ENCODE measurements around the gene CD2AP.
"Not testable (repeated sequence)": the region's sequence is repeated elsewhere in the genome, so short reads cannot be mapped to it uniquely, and the experiment has no call there.

The CD2AP gene

GRCh38 chr6:47502920-47503319 is 25.3 kb downstream of the CD2AP start:
- DNase-seq = no peak

DNA sequence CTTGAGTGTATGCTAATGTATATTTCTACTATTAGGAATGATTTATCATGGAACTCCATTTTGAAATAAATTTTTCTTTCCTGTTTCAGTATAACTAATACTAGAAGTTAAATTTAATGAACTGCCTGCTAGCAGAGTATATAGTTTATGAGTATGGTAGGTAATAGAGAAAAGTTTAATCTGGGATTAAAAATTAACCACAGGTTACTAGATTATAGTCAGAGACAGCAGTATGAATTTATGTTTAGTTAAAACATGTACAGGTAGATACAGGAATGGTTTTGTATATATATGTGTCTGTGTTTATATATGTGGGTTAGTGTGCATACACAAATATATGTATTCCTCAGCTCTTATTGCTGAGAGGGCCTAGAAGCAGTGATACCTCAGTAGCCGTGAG is 32.3 kb downstream of the CD2AP start:
- DNase-seq = no peak

- no peak for DNase-seq
Measured at GRCh38 chr6:47512872-47513271, 35.3 kb downstream of the CD2AP start.

GRCh38 chr6:47519279-47519678 is 41.7 kb downstream of the CD2AP start:
- DNase-seq = no peak

DNA sequence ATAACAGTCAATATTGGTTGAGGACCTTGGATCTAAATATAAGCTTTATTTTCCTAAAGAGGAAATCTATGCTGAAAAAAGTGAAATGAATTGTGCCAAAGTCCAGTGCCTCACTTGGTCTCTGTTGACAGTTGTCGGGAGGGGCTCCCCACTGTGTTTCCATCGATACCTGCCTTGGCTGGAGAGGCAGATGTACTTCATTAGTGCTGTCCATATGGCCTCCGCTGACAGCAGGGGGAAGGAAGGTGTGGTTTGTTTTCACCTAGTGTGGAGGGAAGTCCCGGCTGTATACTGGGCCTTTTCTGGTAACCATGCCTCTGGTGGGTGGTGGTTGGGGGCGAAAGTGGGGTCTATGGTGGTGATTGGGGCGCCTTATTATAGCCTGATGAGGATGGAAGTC is 42.7 kb downstream of the CD2AP start:
- no peak for DNase-seq

- no peak for DNase-seq
Measured at GRCh38 chr6:47521961-47522360, 44.4 kb downstream of the CD2AP start.

DNA sequence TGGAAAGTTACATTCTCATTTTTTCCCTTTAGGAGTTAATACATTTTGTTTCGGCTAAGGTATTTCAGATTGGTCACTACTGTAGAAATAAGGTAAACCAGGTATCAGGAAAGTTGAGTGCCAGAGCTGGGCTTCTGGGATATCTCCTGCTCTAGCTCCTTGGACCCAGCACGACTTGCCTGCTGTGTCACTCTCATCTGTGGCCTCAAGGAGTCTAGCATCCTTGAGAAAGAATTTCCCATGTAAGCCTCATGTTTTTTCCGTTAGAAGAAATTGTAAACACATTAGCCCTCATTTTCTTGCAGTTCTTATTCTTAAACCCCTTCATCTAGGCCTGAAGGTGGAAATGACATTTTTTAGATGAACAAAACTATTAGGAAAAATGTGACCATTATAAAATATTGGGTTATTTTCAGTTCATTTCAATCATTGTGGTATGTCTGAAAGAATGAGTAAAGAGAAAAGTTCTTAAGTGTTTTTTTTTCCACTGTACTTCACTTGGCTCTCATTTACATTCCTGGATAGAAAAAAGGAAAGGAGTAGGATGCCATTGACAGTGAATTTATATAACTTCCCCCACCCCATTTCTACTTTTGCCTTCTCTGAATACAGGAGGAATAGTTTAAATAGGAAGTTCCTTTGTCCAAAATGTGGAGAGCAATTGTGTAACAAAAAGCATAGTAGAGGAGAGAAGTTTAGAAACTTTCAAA is 46.7 kb downstream of the CD2AP start:
- peak; percentile 4 for DNase-seq

DNA sequence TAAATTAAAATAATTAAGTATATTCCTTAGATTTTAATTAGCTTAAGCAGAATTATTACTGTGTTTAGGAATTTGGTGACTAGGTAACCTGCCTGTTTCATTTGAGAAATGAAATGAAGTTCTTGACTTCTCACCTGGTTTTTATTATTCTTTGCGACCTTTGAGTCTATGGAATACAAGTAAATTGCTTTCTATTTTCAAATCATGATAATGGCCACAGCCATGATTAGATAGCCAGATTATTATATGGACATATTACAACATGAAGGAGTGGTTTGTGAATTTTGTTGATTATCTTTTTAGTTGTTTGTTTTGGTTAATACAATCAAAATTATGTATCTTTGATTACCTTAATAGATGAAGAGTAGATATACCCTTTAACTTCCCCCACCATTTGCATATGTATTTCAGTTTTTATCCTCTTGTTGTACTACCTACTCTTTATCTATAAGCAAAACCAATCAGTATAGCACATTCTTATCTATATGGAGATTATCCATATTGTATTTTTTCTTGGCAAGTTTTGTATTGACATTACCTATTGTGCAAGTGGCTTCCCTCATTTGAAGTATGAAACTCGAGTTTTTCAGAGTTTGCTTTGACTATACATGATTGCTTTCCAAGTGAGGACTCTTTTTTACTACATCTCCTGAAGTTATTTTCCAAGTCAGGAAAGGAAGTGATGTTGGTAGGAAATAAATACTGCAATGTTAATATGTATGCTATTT is 47.9 kb downstream of the CD2AP start:
- DNase-seq = no peak

GRCh38 chr6:47527274-47527673 is 49.7 kb downstream of the CD2AP start:
- DNase-seq = no peak

- DNase-seq = no peak
Measured at GRCh38 chr6:47529734-47530133, 52.1 kb downstream of the CD2AP start.

DNA sequence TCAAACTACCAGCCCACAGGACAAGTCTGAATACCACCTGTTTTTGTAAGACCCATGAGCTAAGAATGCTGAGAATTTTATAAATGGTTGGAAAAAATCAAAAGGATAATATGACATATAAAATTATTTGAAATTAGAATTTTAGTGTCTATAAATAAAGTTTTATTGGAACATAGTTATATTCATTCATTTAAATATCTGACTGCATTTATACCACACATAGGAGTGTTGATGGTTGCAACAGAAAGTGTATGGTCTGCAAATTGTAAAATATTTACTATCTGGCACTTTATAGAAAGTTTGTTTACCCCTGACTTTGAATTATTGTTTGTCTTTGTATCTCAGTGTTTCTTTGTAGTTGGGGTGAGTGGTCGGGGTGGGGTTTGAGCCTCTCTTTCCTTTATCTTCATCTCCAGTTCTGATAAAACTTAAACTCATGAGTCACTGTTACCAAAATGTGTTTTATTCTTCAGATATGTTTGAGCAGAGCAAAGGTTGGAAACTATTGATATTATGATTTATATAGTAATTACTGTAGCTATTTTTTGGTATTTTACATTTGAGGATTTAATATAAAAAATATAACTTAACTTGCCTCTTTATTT is 55.5 kb downstream of the CD2AP start:
- DNase-seq = no peak

DNA sequence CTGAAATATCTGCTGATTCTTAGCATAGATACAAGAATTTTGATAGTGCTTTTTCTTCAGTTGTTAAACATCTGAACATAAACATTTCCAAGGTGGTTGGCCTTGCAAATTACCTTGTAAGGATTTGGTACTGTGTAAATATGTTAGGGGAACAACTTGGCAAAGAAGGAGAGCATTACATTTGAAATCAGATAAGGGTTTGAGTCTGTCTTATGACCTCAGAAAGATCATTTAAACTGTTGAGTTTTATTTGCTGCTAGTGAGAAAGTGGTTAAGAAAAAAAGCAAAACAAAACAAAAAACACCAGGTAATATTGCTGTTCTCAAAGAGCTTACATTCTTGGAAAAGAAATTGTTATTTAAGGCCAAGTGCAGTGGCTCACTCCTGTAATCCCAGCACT is 56.5 kb downstream of the CD2AP start:
- no peak for DNase-seq

- no peak for DNase-seq
Measured at GRCh38 chr6:47535316-47536225, 58.0 kb downstream of the CD2AP start.

DNA sequence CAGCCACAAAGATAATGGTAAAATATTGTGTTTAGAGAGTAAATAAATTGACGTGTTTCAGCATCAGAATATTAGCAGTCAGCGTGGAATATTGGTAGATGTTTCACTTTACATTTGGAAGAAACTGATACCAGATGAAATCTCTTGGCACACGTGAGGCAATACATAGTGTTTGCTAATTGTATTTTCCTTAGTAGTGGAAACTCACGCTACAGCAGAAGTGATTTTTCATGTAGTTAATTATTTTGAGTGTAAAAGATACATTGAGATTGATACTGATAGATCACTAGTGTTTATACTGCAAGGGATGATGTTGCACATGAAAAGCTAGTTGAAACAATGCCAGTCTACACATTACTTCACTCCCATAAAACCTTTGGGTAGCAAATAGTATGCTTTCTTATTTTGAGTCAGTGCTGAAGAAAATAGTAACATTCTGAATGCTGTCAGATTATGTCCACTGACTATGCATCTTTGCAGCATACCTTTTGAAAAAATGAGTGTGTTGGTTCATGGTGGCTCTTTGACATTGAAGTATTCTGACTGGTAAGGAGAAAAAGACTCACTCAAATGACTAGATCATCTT is 59.3 kb downstream of the CD2AP start:
- DNase-seq = no peak

DNA sequence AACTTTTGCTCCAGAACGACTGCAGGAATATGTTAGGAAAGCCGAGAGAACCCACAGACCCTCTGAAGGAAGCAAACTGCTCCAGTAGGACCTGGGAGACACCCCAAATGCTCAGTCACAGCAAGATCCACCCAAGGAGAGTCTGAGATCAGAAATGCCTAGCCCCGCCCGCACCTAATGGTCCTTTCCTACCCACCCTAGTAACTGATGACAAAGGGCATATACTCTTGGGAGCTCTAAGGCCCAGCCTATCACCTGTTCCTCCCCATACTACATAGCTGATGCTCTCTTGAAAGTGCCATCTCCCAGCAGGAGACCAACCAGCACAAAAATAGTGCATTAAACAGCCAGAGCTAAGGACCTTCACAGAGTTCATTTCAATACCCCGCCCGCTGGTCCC is 67.6 kb downstream of the CD2AP start:
- no peak for DNase-seq

DNA sequence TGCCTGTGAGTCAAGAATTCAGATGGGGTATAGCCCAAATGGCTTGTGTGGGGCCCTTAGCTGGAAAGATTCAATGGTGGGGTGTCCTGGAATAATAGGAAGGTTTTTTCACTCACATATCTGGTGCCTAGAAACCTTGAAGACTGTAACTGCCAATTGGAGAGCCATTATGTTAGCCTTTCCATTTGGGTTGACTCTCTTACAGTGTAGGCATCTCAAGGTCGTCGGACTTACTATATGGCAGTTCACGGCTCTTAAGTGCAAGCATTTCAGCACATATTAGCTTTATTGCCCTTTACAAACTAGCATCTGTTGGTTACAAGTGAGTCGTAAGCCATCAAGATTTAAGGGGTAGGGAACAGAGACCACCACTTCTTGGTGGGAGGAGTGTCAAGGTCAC is 74.1 kb downstream of the CD2AP start:
- DNase-seq = no peak

- no peak for DNase-seq
Measured at GRCh38 chr6:47552319-47552718, 74.7 kb downstream of the CD2AP start.

- not testable (repeated sequence) for DNase-seq
Measured at GRCh38 chr6:47553243-47553642, 75.7 kb downstream of the CD2AP start.

DNA sequence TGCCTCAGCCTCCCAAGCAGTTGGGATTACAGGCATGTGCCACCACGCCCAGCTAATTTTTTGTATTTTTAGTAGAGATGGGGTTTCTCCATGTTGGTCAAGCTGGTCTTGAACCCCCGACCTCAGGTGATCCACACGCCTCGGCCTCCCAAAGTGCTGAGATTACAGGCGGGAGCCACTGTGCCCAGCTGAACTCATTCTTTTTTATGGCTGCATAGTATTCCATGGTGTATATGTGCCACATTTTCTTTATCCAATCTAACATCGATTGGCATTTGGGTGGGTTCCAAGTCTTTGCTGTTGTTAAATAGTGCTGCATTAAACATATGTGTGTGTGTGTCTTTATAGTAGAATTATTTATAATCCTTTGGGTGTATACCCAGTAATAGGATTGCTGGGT is 78.9 kb downstream of the CD2AP start:
- DNase-seq = not testable (repeated sequence)

DNA sequence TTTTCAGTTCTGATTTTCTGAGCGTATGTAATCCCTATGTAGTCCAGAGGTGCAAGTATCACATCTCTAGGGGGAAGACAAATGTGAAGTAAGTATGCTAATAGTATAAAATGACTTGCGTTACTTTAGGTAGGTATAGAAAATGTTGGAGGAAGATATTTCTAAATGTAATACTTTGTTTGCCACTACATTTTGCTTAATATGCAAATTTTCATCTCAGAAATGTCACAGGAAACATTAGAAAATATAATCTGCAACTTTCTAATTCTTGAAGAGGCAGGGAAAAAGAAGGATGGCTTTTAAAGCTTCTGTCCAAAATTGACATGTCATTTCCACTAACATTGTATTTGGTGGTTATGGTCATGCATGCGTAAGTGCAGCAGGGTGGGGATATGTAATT is 85.6 kb downstream of the CD2AP start:
- no peak for DNase-seq

DNA sequence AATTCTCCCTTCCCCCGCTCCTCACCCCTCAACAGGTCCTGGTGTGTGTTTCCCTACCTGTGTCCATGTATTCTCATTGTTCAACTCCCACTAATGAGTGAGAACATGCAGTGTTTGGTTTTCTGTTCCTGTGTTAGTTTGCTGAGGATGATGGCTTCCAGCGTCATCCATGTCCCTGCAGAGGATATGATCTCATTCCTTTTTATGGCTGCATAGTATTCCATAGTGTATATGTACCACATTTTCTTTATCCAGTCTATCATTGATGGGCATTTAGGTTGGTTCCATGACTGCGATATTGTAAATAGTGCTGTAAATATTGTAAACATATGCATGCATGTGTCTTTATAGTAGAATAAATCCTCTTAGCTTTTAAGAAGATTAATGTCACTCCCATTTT is 89.0 kb downstream of the CD2AP start:
- DNase-seq = not testable (repeated sequence)

DNA sequence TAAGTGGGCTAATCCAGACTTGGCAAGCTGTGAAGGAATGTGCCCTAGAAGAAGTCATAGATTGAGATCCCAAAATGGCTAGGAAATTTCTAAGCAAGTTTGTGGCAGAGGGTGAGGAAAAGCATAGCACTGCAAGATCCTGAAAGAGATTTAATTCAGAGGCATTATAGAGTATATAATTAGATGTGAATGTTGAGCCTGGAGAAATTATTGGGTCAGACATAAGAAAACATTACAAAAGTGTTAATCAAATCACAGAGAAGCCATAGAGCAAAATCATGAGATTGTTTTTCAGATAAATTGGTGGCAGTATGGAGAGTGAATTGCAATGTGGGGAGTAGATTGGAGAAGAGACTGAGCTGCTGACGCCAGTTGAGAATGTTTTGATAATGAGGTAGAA is 90.0 kb downstream of the CD2AP start:
- DNase-seq = no peak

GRCh38 chr6:47571488-47571887 is 93.9 kb downstream of the CD2AP start:
- no peak for DNase-seq
